SU-DHL-6 (cell line): ENCODE results near the gene ZNF439.
"Not testable (repeated sequence)": the region's sequence is repeated elsewhere in the genome, so short reads cannot be mapped to it uniquely, and the experiment has no call there.

Source experiments
- CTCF ChIP-seq: fragments of 200-600 bp; sonication (generic); IDR thresholded peaks from one replicate; pipeline ENCODE4 v1.5.1; 2017; ENCODE audit warnings: antibody characterized with exemption, mild to moderate bottlenecking, low read length, moderate library complexity; ENCODE audit not compliant: insufficient read depth, poor library complexity, severe bottlenecking
- EZH2phosphoT487 ChIP-seq: fragments of 200-600 bp; sonication (generic), shearing (Covaris generic); conservative IDR thresholded peaks from 2 replicates; pipeline ENCODE4 v1.6.1; 2018; ENCODE audit warnings: mild to moderate bottlenecking, antibody characterized with exemption, low read length, moderate library complexity, mixed read lengths

GRCh38 chr19:11835626-11836066, 12.9 kb upstream of the ZNF439 start:
- not testable (repeated sequence) for TF ChIP-seq CTCF, EZH2phosphoT487
